GM23338 (cell line): ENCODE results near the gene ME2. TPM values are rescaled to one million over a fixed set of nuclear protein-coding genes. Genes with fewer than 3 reads are reported as not detected.
"Not testable (repeated sequence)": the region's sequence is repeated elsewhere in the genome, so short reads cannot be mapped to it uniquely, and the experiment has no call there.

Source experiments
- ATAC-seq: fragments of 200-7000 bp; cut with Tn5 transposase; 3 replicates; pipeline ENCODE4 v1.9.1; 2020
- DNase-seq: peaks from one replicate; pipeline ENCODE4 v3.0.0-alpha.2; 2015; ENCODE audit warnings: low spot score
- H2AFZ ChIP-seq: fragments of 200-600 bp; sonication (generic); 2 replicates; pipeline ENCODE4 v1.8.0; 2016; ENCODE audit warnings: antibody characterized with exemption, mild to moderate bottlenecking, moderate library complexity
- H3F3A ChIP-seq: fragments of 200-600 bp; sonication (generic); replicated peaks from 2 replicates; pipeline ENCODE4 v1.8.0; 2017; ENCODE audit warnings: antibody characterized with exemption, mixed run types, low read depth
- H3K27ac ChIP-seq: fragments of 200-600 bp; sonication (generic); 2 replicates; pipeline ENCODE4 v1.6.1; 2016; ENCODE audit warnings: low read depth
- H3K27me3 ChIP-seq: fragments of 200-600 bp; sonication (generic); 2 replicates; pipeline ENCODE4 v1.8.0; 2016; ENCODE audit warnings: mild to moderate bottlenecking, mixed run types, moderate library complexity; ENCODE audit not compliant: insufficient read depth
- H3K36me3 ChIP-seq: fragments of 200-600 bp; sonication (generic); 2 replicates; pipeline ENCODE4 v1.8.0; 2016; ENCODE audit warnings: mild to moderate bottlenecking; ENCODE audit not compliant: insufficient read depth
- H3K4me1 ChIP-seq: fragments of 200-600 bp; sonication (generic); 2 replicates; pipeline ENCODE4 v1.8.0; 2016; ENCODE audit warnings: mild to moderate bottlenecking, moderate library complexity; ENCODE audit not compliant: insufficient read depth
- H3K4me2 ChIP-seq: fragments of 200-600 bp; sonication (generic); 2 replicates; pipeline ENCODE4 v1.7.1; 2017; ENCODE audit warnings: mixed run types
- H3K4me3 ChIP-seq: fragments of 200-600 bp; sonication (generic); 2 replicates; pipeline ENCODE4 v1.6.1; 2016; ENCODE audit warnings: mixed run types
- H3K79me2 ChIP-seq: fragments of 200-600 bp; sonication (generic); replicated peaks from 2 replicates; pipeline ENCODE4 v1.8.0; 2017; ENCODE audit warnings: mild to moderate bottlenecking; ENCODE audit not compliant: insufficient read depth
- H3K9me2 ChIP-seq: fragments of 200-600 bp; sonication (generic); 2 replicates; pipeline ENCODE4 v1.8.0; 2017; ENCODE audit not compliant: insufficient read depth
- H4K20me1 ChIP-seq: fragments of 200-600 bp; sonication (generic); replicated peaks from 2 replicates; pipeline ENCODE4 v1.8.0; 2017; ENCODE audit warnings: mild to moderate bottlenecking; ENCODE audit not compliant: insufficient read depth
- H3K27ac Mint-ChIP-seq: 2 replicates; pipeline ENCODE4 v1.8.0; 2020; ENCODE audit warnings: inconsistent platforms, mild to moderate bottlenecking, moderate library complexity, mixed read lengths
- H3K27me3 Mint-ChIP-seq: 3 replicates; pipeline ENCODE4 v1.8.0; 2022; ENCODE audit warnings: low read depth, mild to moderate bottlenecking, moderate library complexity, mixed read lengths, inconsistent platforms; ENCODE audit not compliant: insufficient read depth, poor library complexity
- H3K36me3 Mint-ChIP-seq: 3 replicates; pipeline ENCODE4 v1.8.0; 2021; ENCODE audit warnings: low read depth, mild to moderate bottlenecking, inconsistent platforms, moderate library complexity, mixed read lengths
- H3K4me1 Mint-ChIP-seq: 3 replicates; pipeline ENCODE4 v1.8.0; 2020; ENCODE audit warnings: mild to moderate bottlenecking, inconsistent platforms, mixed read lengths
- H3K4me3 Mint-ChIP-seq: 3 replicates; pipeline ENCODE4 v1.8.0; 2021; ENCODE audit warnings: moderate library complexity, mild to moderate bottlenecking, inconsistent platforms, mixed read lengths
- H3K9me3 Mint-ChIP-seq: 3 replicates; pipeline ENCODE4 v1.8.0; 2020; ENCODE audit warnings: moderate library complexity, mild to moderate bottlenecking, inconsistent platforms, mixed read lengths
- CREB1 ChIP-seq: fragments of 250-450 bp; sonication (Bioruptor Pico); IDR thresholded peaks from 2 replicates; pipeline ENCODE4 v1.5.0; 2020; ENCODE audit warnings: low read depth, mild to moderate bottlenecking, moderate library complexity
- CTCF ChIP-seq, 2 experiments: fragments of 200-600 bp in 1 of 2; sonication (generic) in 1 of 2; conservative IDR thresholded peaks; 2 replicates each; pipeline versions ENCODE4 v1.5.1 to v1.6.1; 2016 to 2017; ENCODE audit warnings: antibody characterized with exemption in 2 of 2, low read depth in 2 of 2, mild to moderate bottlenecking in 2 of 2, moderate library complexity in 1 of 2
- ETS1 ChIP-seq: IDR thresholded peaks from 2 replicates; pipeline ENCODE4 v1.6.1; 2016; ENCODE audit warnings: antibody characterized with exemption
- EZH2 ChIP-seq: fragments of 200-600 bp; sonication (generic); IDR thresholded peaks from one replicate; pipeline ENCODE4 v1.8.0; 2017; ENCODE audit warnings: antibody characterized with exemption, mild to moderate bottlenecking, low read depth; ENCODE audit not compliant: unreplicated experiment
- EZH2phosphoT487 ChIP-seq: fragments of 200-600 bp; sonication (generic); IDR thresholded peaks from one replicate; pipeline ENCODE4 v1.8.1; 2018; ENCODE audit warnings: antibody characterized with exemption; ENCODE audit not compliant: unreplicated experiment
- JUNB ChIP-seq: IDR thresholded peaks from one replicate; pipeline ENCODE4 v1.6.1; 2016; ENCODE audit warnings: antibody characterized with exemption; ENCODE audit not compliant: unreplicated experiment
- NANOG ChIP-seq: IDR thresholded peaks from 2 replicates; pipeline ENCODE4 v1.6.1; 2016; ENCODE audit warnings: antibody characterized with exemption, borderline replicate concordance
- POLR2AphosphoS5 ChIP-seq: IDR thresholded peaks from 2 replicates; pipeline ENCODE4 v1.6.1; 2016; ENCODE audit warnings: antibody characterized with exemption, low read depth
- STAT1 ChIP-seq: IDR thresholded peaks from one replicate; pipeline ENCODE4 v1.6.1; 2016; ENCODE audit warnings: antibody characterized with exemption; ENCODE audit not compliant: unreplicated experiment
- ZNF114 ChIP-seq: fragments of 250-450 bp; sonication (Bioruptor Pico); IDR thresholded peaks from 2 replicates; pipeline ENCODE4 v1.5.0; 2020; ENCODE audit warnings: mild to moderate bottlenecking, moderate library complexity
- ZNF331 ChIP-seq: fragments of 250-450 bp; sonication (Bioruptor Pico); IDR thresholded peaks from 2 replicates; pipeline ENCODE4 v1.5.0; 2020; ENCODE audit warnings: low read depth, mild to moderate bottlenecking, moderate library complexity
- ZNF462 ChIP-seq: fragments of 250-450 bp; sonication (Bioruptor Pico); IDR thresholded peaks from 2 replicates; pipeline ENCODE4 v1.5.0; 2020; ENCODE audit warnings: mild to moderate bottlenecking, moderate library complexity
- polyA plus RNA-seq: library from polyadenylated mRNA; unstranded; fragments of >200 nt; fragmentation: Nextera tagmentation; extraction: Ambion mirVana; gene quantifications from 2 replicates; pipeline ENCODE4 v1.2.1, GENCODE V29; 2016
- total RNA-seq: library from RNA; depleted of rRNA; stranded (reverse); fragments of >200 nt; shearing (Covaris generic); gene quantifications from 2 replicates; pipeline ENCODE4 v1.2.3, GENCODE V29; 2014

ME2 gene
- total and polyA plus RNA-seq, 2 experiments from 2014 or later: 61.0 to 102 TPM

- H3K36me3 Mint-ChIP-seq: peaks cover 30% of the 10 kb centered on the region
- not testable (repeated sequence) for H3K27ac ChIP-seq, H3K4me2 ChIP-seq, H3K27me3 Mint-ChIP-seq, H3K79me2 ChIP-seq, H3K27ac Mint-ChIP-seq, H3K4me3 Mint-ChIP-seq, H3K9me2 ChIP-seq, H3F3A ChIP-seq, H3K4me3 ChIP-seq, ATAC-seq, H4K20me1 ChIP-seq, H3K27me3 ChIP-seq, DNase-seq, H2AFZ ChIP-seq
- H3K9me3 Mint-ChIP-seq: peaks cover 19% of the 10 kb centered on the region
- H3K4me1 Mint-ChIP-seq: peaks cover 19% of the 10 kb centered on the region
- Histone ChIP-seq H3K4me1 (peaks cover 23% of the 10 kb centered on the region), H3K36me3 (peaks cover 14% of the 10 kb centered on the region; the same call in 1 of the 2 replicates)
Measured at GRCh38 chr18:50972404-50972803, 93.5 kb downstream of the ME2 start.

- Histone ChIP-seq H4K20me1 (no peaks in the 10 kb centered on the region), H3F3A (no peaks in the 10 kb centered on the region), H3K4me2 (no peak overlapping the region), H3K27me3 (no peaks in the 10 kb centered on the region), H2AFZ (no peak overlapping the region), H3K79me2 (no peaks in the 10 kb centered on the region; the same call in 1 of the 2 replicates), H3K4me3 (no peak overlapping the region), H3K4me1 (peaks cover 23% of the 10 kb centered on the region), H3K9me2 (no peaks in the 10 kb centered on the region), H3K36me3 (peaks cover 17% of the 10 kb centered on the region; the same call in 1 of the 2 replicates), H3K27ac (no peak overlapping the region)
- Mint-ChIP-seq H3K36me3 (peaks cover 41% of the 10 kb centered on the region), H3K4me1 (peaks cover 19% of the 10 kb centered on the region), H3K27me3 (peaks cover 2% of the 10 kb centered on the region), H3K9me3 (peaks cover 29% of the 10 kb centered on the region), H3K4me3 (no peak overlapping the region), H3K27ac (no peak overlapping the region)
- ATAC-seq (no peak), DNase-seq (no peak)
- no peak for TF ChIP-seq CREB1 (CRISPR knock-in tag)
- TF ChIP-seq POLR2AphosphoS5: no peak
- no peak for TF ChIP-seq EZH2phosphoT487
- no peak for TF ChIP-seq JUNB
- TF ChIP-seq ZNF114 (CRISPR knock-in tag): no peak
- TF ChIP-seq ZNF331 (CRISPR knock-in tag): no peak
- TF ChIP-seq ZNF462: no peak
- no peak for TF ChIP-seq CTCF (conservative IDR thresholded peaks at IDR 0.05; ENCODE audit: low read depth in 2 of 2)
- no peak for TF ChIP-seq NANOG
- no peak for TF ChIP-seq STAT1
- TF ChIP-seq ETS1: no peak
- TF ChIP-seq EZH2: no peak
Measured at GRCh38 chr18:50973367-50974126, 94.6 kb downstream of the ME2 start.
